Ascending aorta (tissue), 2 donors: ENCODE data around the gene NFILZ. TPM values are rescaled to one million over a fixed set of nuclear protein-coding genes. Genes with fewer than 3 reads are reported as not detected.

Experiments
- DNase-seq, 2 donors: peaks; one replicate each; pipeline ENCODE4 v3.0.0-alpha.2; 2019; ENCODE audit warnings: low spot score in 2 of 2
- H3K27ac ChIP-seq, 2 donors: fragments of 200-600 bp; sonication (generic); one replicate each; pipeline ENCODE4 v1.5.1; 2016 to 2017; ENCODE audit warnings: mild to moderate bottlenecking in 1 of 2
- H3K27me3 ChIP-seq: fragments of 200-600 bp; sonication (generic); one replicate; pipeline ENCODE4 v1.5.1; 2017
- H3K36me3 ChIP-seq, 2 donors: fragments of 200-600 bp; sonication (generic); one replicate each; pipeline ENCODE4 v1.5.1; 2016
- H3K4me1 ChIP-seq, 2 donors: fragments of 200-600 bp; sonication (generic); one replicate each; pipeline ENCODE4 v1.5.1; 2016 to 2017; ENCODE audit warnings: mild to moderate bottlenecking in 1 of 2
- H3K4me3 ChIP-seq, 2 donors: fragments of 200-600 bp; sonication (generic); one replicate each; pipeline ENCODE4 v1.5.1; 2016 to 2017; ENCODE audit warnings: mild to moderate bottlenecking in 1 of 2
- H3K9me3 ChIP-seq, 2 donors: fragments of 200-600 bp; sonication (generic); one replicate each; pipeline ENCODE4 v1.5.1; 2016
- CTCF ChIP-seq, 3 experiments: fragments of 200-600 bp in 2 of 3; fragments of 450-650 bp in 1 of 3; sonication (generic) in 2 of 3; IDR thresholded peaks; one replicate each; pipeline ENCODE4 v1.5.1; 2016 to 2019; ENCODE audit warnings: antibody characterized with exemption in 3 of 3, mild to moderate bottlenecking in 1 of 3, moderate library complexity in 1 of 3
- intact Hi-C: fragments of 100-400 bp; cut with DNase I; formaldehyde crosslinking; loops from one replicate; pipeline ENCODE4 v1.15.1; 2023
- total RNA-seq: library from RNA; depleted of rRNA; stranded (reverse); fragments of >200 nt; gene quantifications from one replicate; pipeline ENCODE4 v1.1.0, GENCODE V29; 2016

The NFILZ gene
- total RNA-seq, 1 donor from 2014 or later = not detected

GRCh38 chr19:8611877-8612806 lies 18.3 kb upstream of the NFILZ start:
- peaks cover 11 to 23% of the 10 kb centered on the region in 2 donors for H3K4me1 ChIP-seq
- DNase-seq = peak; percentile 56 to 92
- peak overlapping the region; percentile 90 to 94 for H3K27ac ChIP-seq
- no peak for TF ChIP-seq CTCF (IDR thresholded peaks at IDR 0.05)
- intact Hi-C loops = no loop called here
- no peaks in the 10 kb centered on the region for H3K9me3 ChIP-seq
- H3K27me3 ChIP-seq = no peaks in the 10 kb centered on the region
- H3K4me3 ChIP-seq = no peak overlapping the region
- H3K36me3 ChIP-seq = no peaks in the 10 kb centered on the region

GRCh38 chr19:8612807-8613171 lies 17.6 kb upstream of the NFILZ start:
- Histone ChIP-seq H3K27me3 (no peaks in the 10 kb centered on the region), H3K4me1 (peaks cover 11 to 18% of the 10 kb centered on the region in 2 donors), H3K27ac (peak overlapping the region; percentile 65 to 94), H3K4me3 (no peak overlapping the region), H3K36me3 (no peaks in the 10 kb centered on the region), H3K9me3 (no peaks in the 10 kb centered on the region)
- TF ChIP-seq CTCF (IDR thresholded peaks at IDR 0.05) = no peak
- intact Hi-C loops = no loop called here
- DNase-seq = no peak

- Histone ChIP-seq H3K27ac (peak overlapping the region; percentile 46 to 81), H3K4me3 (no peak overlapping the region), H3K36me3 (no peaks in the 10 kb centered on the region), H3K27me3 (no peaks in the 10 kb centered on the region), H3K4me1 (peaks cover 4 to 5% of the 10 kb centered on the region in 2 donors), H3K9me3 (no peaks in the 10 kb centered on the region)
- intact Hi-C loops = no loop called here
- no peak for DNase-seq
- TF ChIP-seq CTCF (IDR thresholded peaks at IDR 0.05) = no peak
Measured at GRCh38 chr19:8614455-8614854, 16.0 kb upstream of the NFILZ start.

- no peak for TF ChIP-seq CTCF (IDR thresholded peaks at IDR 0.05)
- DNase-seq = no peak
- H3K9me3 ChIP-seq = no peaks in the 10 kb centered on the region
- H3K27ac ChIP-seq = peak overlapping the region; percentile 46 to 81
- intact Hi-C loops = loop anchor here (1.0 kb wide), 1 partner anchor 27 kb away; no protein-coding TSS in a partner anchor
- no peak overlapping the region for H3K4me3 ChIP-seq
- peaks cover 4 to 5% of the 10 kb centered on the region in 2 donors for H3K4me1 ChIP-seq
- H3K36me3 ChIP-seq = no peaks in the 10 kb centered on the region
- no peaks in the 10 kb centered on the region for H3K27me3 ChIP-seq
Measured at GRCh38 chr19:8615024-8615423, 15.4 kb upstream of the NFILZ start.

- Histone ChIP-seq H3K27me3 (no peaks in the 10 kb centered on the region), H3K4me1 (peaks cover 4 to 5% of the 10 kb centered on the region in 2 donors), H3K4me3 (no peak overlapping the region), H3K9me3 (no peaks in the 10 kb centered on the region), H3K36me3 (no peaks in the 10 kb centered on the region), H3K27ac (peak overlapping the region; percentile 46 to 81)
- peak; percentile 85 to 97 (median 95) for TF ChIP-seq CTCF (IDR thresholded peaks at IDR 0.05)
- DNase-seq = peak in 1 of 2 donors; percentile 84
- intact Hi-C loops = loop anchor here (1.0 kb wide), 1 partner anchor 26 kb away; no protein-coding TSS in a partner anchor
Measured at GRCh38 chr19:8615813-8616596, 14.4 kb upstream of the NFILZ start.
